Measurements from ENCODE around the gene NFKB1.
"Not testable (repeated sequence)": the region's sequence is repeated elsewhere in the genome, so short reads cannot be mapped to it uniquely, and the experiment has no call there.

NFKB1 gene

DNA sequence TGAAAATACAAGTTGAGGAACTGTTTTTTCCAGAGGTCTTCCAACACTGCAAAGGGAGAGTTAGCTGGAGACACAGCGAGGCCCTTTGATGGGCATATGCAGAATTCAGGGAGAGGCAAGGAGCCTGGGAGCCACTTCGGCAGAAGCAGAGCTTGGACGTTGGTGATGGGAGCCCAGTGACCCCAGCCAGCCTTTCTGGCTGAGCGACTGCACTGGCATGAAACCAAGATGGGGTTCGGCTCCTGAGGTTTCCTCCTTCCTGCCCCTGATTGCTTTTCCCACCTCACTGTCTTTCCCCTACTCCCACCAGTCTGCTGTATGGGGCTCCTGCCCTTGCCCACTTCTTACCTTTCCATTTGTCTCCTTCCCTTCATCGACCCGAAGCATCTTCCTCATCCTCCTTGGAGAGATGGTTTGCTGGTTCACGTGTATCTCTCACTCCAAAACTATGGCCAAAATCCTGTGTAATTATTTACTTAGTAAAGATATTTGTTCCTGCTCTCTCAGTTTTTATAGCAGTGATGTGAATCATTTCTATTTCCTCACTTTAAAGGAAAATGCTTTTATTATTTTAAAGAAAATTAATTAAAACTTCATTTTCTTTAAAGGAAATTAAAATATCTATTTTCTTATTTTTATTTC, 100.5 kb downstream of the NFKB1 start:
- DNase-seq: no peak

DNA sequence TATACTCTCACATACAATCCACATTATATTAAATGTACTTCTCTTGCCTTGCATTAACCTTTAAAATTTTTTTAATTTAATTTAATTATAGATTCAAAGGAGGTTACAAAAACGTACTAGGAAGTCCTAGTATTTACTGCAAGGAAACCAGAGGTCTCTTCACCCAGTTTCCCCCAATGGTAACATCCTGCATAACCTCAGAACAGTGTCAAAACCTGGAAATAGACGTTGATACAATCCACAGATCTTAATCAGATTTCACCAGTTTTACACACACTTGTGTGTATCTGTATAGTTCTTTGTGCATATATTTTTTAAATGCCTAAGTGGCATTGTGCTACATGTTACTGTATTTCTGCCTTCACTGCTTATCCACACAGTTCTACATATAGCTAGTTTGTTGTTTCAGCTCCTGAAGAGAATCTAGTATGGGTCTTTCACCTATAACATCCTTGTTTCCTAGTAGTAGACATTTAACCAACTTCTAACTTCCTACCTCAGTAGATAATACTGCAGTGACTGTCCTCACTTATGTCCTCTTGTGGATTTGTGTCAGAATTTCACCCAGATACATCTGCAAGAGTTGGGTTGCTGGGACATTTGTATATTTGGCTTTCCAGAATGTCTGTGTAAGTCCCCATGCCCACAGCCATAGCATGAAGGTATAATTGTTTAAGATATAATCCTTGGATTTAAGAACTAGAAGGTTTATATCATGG, 103.2 kb downstream of the NFKB1 start:
- no peak for DNase-seq

DNA sequence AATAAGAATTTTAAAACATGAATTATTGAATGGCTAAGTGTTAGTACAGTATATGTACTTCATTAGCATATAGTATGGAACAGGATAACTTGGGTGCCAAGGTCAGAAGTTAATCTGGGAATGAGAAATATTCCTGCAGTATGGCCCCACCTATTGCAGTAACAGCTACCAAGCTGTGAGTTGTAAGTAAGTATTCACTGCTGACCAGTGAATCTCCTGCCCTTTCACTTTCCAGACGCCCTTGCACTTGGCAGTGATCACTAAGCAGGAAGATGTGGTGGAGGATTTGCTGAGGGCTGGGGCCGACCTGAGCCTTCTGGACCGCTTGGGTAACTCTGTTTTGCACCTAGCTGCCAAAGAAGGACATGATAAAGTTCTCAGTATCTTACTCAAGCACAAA, 105.1 kb downstream of the NFKB1 start:
- DNase-seq: no peak

DNA sequence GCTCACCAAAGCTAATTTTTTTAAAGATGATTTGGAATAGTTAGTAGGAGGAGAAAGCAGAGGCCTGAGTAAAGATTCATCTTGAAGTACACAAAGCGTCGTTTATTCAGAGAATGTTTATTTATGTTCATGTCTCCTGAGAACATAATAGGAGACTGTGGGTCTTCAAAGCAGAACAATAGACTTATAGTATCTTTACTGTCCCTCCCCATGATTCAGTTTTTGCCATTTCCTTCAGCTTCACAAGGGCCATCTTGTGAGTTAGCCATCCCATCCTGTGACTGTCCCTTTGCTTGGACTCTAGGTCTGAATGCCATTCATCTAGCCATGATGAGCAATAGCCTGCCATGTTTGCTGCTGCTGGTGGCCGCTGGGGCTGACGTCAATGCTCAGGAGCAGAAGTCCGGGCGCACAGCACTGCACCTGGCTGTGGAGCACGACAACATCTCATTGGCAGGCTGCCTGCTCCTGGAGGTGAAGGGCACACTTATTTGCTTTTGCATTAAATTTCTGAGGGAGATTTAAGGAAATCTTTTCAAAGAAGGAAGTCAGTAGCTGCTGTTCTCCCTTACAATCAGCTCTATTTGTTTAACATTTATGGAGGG, 105.8 kb downstream of the NFKB1 start:
- no peak for DNase-seq

DNA sequence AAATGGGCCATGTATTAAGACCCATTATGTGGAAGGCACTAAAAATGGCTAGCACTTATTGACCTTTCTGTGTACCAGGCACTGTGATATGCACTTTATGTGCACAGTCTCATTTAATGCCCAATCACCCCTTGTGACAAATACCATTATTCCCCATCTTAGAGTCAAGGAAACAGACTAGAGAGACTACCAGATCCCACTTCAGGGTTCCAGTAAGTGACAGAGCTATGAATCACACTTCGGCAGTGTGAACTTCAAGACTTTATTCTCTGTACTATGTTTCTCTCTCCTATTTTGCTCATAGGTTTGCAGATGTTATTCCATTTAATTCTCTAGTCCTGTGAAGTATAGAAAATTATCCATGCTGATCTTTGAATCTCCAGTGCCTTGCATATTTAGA, 107.0 kb downstream of the NFKB1 start:
- DNase-seq: no peak

DNA sequence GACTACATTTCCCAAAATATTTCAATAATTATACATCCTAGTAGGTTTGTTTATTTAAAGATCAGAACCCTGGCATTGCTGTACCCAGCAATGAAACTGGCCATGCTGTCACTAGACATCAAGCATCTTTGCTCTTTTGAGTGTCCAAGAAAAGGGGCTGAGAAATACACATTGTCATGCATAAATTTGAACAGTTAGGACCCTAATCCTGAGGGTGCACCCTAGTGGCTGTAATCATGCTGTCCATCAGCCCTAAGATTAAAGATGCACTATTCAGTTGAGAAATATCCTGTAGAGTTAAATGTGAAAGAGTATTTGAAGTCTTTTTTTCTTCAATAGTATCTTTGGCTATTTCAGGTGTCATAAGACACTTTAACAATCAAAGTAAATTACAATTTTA, 108.8 kb downstream of the NFKB1 start:
- DNase-seq: no peak

DNA sequence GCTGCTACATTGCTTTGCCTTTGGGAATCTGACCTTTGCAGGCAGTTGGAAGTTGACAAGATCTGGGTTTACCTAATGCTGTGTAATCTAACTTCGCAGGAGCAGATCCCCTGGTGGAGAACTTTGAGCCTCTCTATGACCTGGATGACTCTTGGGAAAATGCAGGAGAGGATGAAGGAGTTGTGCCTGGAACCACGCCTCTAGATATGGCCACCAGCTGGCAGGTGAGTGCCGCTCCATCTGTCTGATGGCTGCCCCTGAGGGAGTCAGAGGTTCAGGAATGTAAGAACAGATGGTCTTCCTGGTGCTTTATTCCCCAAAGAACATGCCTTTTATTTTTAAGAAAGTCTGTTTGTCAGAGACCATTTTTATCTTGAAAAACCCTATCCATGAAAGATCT, 109.3 kb downstream of the NFKB1 start:
- DNase-seq: no peak

DNA sequence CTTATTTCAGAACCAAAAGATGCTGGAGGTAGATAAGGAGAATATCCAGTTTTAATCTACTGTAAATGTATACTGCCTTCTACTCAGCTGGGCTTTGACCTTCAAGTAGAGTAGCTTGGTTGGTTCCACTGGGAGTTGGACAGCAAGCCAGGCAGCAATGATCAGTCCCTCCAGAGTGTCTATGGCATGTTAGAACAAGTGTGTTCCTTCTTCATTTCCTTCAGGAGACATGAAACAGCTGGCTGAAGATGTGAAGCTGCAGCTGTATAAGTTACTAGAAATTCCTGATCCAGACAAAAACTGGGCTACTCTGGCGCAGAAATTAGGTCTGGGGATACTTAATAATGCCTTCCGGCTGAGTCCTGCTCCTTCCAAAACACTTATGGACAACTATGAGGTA, 111.1 kb downstream of the NFKB1 start:
- DNase-seq: no peak

DNA sequence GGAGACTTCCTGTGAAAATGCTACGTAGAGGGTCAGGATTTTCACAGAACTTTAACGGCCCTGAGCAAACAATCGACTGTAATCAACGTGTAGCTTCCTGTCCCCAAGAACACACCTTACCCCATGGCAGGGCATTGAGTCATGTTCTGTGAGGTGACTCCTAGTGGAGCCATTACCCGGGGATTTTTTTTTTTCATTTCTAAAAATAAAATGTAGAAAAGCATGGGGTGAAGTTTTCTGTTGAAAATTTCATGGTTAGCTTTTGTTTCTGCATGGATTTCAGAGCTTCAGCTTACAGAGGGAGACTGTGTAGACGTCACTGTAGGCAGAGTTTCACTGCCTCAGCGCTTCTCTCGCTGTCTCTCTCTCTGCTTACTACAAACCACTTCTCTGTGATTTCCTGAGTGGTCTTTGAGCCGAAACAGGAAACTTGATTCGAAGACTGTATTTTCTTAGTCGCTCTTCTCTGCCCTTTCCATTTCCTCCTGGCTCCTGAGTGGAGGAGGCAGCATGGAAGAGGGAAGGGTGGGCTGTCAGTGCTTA, 111.7 kb downstream of the NFKB1 start:
- DNase-seq: no peak

DNA sequence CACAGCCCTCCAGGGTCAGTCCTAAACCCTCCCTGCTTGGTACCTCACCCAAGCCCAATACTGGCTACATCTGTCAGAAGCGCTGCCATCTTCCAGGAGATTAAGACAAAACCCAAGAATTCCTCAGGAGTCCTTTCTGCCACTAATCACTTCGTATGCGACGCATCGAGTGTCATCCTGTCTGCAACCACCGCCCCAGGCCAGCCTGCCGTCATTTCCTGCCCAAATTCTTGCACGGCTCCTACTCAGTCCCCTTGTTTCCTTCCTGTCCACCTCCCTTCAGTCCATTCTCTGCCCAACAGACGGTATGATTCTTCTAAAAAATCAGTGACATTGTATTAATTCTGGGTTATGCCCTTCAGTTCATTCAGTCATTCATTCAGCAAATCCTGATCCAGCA, 113.6 kb downstream of the NFKB1 start:
- no peak for DNase-seq

DNA sequence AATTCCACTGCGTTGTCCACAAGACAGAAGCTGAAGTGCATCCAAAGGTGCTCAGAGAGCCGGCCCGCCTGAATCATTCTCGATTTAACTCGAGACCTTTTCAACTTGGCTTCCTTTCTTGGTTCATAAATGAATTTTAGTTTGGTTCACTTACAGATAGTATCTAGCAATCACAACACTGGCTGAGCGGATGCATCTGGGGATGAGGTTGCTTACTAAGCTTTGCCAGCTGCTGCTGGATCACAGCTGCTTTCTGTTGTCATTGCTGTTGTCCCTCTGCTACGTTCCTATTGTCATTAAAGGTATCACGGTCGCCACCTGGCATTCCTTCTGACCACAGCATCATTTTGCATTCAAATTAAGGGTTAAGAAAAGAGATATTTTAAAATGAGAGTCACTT, 115.5 kb downstream of the NFKB1 start:
- DNase-seq: no peak

DNA sequence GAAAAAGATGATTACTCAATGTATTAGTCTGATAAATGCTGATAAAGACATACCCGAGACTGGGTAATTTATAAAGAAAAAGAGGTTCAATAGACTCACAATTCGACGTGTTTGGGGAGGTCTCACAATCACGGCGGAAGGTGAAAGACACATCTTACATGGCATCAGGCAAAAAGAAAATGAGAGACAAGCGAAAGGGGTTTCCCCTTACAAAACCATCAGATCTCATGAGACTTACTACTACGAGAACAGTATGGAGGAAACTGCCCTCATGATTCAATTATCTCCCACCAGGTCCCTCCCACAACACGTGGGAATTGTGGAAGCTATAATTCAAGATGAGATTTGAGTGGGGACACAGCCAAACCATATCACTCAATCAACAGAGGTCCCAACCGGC, 117.9 kb downstream of the NFKB1 start:
- DNase-seq: not testable (repeated sequence)

DNA sequence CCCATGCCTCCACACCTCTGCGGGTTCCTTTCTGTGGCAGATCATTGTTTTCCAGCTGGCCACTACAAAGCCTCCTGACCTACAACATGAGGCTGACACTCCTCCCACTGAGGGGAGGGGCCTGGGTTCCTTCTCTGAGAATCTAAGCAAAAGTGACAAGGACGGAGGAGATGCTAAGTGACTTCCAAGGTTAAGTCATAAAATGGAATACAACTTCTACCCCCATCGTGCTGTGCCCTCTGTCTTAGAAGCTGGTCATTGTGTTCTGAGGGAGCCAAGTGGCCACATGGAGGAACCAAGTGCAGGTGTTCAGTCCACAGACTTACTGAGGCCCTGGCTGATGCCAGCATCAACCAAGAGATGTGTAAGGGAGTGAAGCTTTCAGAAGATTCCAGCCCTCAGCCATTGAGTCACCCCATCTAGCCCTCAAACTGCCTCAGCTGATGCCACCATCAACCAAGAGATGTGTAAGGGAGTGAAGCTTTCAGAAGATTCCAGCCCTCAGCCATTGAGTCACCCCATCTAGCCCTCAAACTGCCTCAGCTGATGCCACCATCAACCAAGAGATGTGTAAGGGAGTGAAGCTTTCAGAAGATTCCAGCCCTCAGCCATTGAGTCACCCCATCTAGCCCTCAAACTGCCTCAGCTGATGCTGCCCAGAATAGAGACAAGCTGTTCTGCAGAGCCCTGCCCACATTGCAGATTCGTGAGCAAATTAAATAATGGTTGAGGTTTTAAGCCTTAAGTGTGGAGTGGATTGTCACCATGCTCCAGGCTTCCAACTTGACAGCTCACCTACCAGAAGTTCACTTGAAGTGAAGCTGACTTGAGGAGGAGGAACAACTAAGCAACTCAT, 118.8 kb downstream of the NFKB1 start:
- DNase-seq: not testable (repeated sequence)

DNA sequence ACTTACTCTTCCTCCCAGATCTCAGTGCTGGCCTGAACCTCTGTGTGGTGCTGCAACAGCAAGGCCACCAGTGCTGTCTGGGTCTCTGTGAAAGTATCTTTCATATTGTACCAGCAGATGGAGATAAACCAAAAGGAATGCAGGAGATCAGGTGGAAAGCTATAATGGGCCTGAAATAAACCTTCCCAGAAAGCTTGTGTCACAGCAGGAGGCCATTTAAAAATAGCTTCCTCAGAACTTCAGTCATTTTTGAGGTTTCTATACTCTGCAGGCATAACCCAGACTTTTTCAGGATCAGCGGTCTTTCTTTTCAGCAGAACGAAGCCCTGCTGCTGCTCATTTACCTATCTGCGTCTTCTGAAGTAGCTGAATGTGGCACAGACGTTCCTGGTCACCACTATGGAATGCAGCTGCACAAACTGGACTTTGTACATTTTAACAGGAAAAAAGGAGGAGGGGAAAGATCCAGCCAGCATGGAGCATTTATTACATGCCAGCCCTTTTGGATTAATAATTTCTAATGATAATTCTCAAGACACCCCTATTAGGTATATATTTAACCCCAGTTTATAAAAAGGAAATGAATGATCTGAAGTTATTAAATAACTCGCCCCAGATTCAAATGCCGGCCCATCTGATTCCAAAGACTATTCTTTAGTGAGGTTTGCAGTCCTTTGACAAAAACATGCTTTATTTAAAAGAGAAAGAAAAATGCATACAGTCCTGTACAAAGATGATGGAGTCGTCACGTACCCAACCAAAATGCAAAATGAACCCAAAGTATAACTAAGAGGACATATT, 119.7 kb downstream of the NFKB1 start:
- DNase-seq: no peak

DNA sequence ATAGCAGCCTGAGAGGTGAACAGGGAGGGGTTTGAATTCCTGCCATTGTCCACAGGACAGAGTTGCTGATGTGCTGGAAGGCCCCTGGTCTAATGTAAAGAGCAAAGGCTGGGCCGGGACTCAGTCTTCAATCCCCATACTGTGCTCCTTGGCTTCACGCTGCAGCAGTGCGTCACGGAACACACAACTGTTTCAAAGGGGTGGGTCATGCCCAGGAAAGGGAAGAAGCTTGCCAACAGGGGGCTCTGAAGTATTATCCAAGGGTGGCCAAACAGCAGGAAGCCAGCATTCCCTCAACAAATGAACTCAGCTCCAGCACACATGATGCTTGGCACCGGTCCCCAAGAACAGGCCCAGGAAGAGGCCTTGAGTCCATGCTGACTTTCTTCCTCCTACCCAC, 122.5 kb downstream of the NFKB1 start:
- no peak for DNase-seq

DNA sequence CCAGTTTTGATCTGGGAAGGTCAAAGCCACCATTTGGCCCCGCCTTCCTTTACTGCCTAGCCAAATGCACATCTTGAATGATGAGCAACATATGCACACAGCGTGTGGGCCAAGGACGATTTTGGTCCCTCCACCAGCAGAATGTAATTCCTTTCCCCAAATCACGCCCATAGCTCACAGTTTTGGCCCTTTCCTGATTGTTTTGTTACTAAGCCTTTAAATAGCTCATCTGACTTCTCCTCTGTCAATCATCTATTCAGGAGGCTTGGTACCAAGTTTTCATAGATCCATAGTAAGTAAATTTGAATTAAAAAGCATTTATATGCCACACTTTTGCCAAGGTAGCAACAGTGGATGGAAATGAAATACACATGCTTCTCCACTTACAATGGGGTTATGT, 123.3 kb downstream of the NFKB1 start:
- no peak for DNase-seq

DNA sequence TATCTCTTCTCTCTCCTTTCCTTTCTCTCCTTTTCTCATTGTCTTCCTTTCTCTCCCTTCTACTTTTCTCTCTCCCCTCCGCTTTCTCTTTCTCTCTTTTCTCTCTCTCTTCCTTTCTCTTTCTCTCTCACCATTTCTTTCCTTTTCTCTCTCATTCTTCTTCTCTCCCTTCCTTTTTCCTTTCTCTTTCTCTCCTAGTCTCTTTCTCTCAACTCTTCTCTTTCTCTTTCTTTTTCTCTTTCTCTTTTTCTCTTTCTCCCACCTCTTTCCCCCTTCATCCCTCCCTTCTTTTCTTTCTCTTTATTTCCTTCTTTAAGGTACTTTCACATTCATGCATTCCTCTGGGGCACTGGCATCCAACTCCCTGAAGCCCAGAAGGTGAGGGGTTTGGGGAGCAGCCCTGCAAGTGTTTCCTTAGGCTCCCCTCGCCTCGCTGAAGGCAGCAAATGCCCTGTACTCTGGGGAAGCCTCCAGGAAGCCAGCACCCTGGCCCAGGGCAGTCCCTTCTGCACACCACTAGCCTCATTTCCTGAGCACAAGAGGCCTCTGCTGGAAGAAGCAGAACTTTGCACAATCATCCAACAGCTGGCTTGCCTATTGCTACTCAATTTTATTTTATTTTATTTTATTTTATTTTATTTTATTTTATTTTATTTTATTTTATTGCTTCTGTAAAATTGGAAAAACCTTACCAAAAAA, 124.2 kb downstream of the NFKB1 start:
- DNase-seq: no peak

DNA sequence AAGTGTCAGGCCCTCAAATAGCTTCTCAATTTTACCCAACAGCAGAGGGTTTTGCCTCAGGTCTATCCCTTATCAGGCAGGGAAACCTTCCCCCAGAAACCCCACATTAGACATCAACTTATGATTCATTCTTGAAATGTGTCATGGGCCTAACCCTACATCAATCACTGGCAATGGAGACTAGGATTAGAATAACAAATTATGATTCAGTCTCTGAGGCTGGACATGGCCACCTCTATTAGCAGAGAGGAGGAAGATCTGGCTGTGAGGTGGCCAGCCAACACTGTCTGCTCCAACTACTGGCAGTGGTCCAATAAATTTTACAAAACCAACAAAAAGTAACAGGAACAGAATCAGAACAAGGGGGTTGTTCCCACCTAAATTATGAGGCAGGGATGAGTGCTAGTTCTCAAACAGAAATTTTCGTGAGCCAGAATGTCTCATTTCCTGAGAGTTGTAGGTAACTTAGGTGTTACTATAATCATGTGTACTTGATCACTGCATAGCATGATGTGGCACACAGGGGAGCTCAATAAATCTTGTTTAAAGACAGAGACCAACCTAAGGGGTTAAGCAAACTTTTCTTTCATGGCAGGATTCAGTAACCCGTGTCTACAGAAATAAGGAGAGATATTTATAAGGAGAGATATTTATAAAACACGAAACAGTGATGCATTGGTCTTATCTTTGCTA, 126.8 kb downstream of the NFKB1 start:
- no peak for DNase-seq

DNA sequence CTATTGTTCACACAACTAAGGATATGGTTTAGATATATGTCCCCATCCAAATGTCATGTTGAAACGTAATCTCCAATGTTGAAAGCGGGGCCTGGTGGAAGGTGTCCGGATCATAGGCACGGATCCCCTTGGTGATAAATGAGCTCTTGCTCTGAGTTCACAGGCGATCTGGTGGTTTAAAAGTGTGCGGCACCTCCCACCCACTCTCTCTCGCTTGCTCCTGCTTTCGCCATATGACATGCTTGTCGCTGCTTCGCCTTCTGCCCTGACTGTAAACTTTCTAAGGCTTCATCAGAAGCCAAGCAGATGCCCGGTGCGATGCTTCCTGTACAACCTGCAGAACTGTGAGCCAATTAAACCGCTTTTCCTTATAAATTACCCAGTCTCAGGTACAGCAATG, 128.5 kb downstream of the NFKB1 start:
- no peak for DNase-seq

DNA sequence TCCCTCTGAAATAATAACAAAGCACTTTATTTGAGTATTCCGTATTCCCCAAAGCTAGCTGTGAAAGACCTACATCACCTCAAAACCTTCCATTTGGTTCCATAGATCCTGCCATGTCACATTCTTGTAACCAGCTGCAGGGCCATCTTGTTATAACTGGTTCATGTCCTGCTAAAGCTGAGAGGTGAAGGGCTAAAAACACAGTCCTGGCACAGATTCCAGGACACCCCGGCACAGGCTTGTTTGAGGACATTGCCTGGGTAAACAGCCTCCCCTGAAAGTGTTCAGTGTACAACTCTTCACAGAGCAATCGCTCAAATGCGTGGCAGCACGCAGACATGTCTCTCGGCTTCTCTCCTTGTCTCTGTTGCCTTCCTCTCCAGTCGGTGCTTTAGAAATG, 130.5 kb downstream of the NFKB1 start:
- no peak for DNase-seq
